K562 (cell line): ENCODE data around the gene SLCO3A1. TPM values are rescaled to one million over a fixed set of nuclear protein-coding genes. Genes with fewer than 3 reads are reported as not detected.

Experiments used
- ATAC-seq: fragments of 200-7000 bp; cut with Tn5 transposase; 3 replicates; pipeline ENCODE4 v1.9.1; 2020; ENCODE audit warnings: moderate library complexity
- BruUV-seq: library from RNA; stranded (reverse); fragments of 400-500 nt; replicated peaks from 2 replicates; lab custom pipeline; 2021; lab: Mats Ljungman, UMichigan
- CTCF ChIA-PET: fragments of 300-600 bp; formaldehyde crosslinking; extraction: SDS; loops from one replicate; lab custom pipeline; 2021; ENCODE audit warnings: low intra/inter-chr PET ratio; lab: Yijun Ruan, JAX
- POLR2A ChIA-PET: fragments of 300-600, 350-650 bp; sonication (Branson Sonifier 250); formaldehyde crosslinking; extraction: SDS; loops from one replicate; lab custom pipeline; 2021; ENCODE audit warnings: antibody characterized with exemption, inconsistent platforms; lab: Yijun Ruan, JAX
- DNase-seq, 4 experiments: peaks; one replicate each; pipeline versions ENCODE4 v3.0.0 to v3.0.0-alpha.2; 2011 to 2018; ENCODE audit warnings: low spot score in 3 of 4, mixed read lengths in 3 of 4; ENCODE audit errors: extremely low read depth in 1 of 4
- FAIRE-seq: peaks from 2 replicates; lab custom pipeline; 2011; peaks lifted over from hg19 to GRCh38; lab: Jason Lieb, UNC
- H2AFZ ChIP-seq: 2 replicates; pipeline ENCODE4 v1.6.0; 2011; ENCODE audit warnings: low read depth, low read length, control low read depth, inconsistent platforms
- H3K27ac ChIP-seq: fragments of 200-600 bp; 3 replicates; pipeline ENCODE4 v1.8.0; 2011; ENCODE audit warnings: low read depth, mild to moderate bottlenecking, control low read depth, inconsistent platforms, low read length, moderate library complexity, mixed read lengths; ENCODE audit errors: extremely low read depth
- H3K27me3 ChIP-seq, 2 experiments: fragments of 300-600 bp in 1 of 2; 2 replicates in 1 of 2; 3 replicates in 1 of 2; pipeline versions ENCODE4 v1.6.0 to v1.8.0; 2011; ENCODE audit warnings: inconsistent platforms in 2 of 2, low read length in 2 of 2, mild to moderate bottlenecking in 1 of 2, mixed read lengths in 1 of 2, moderate library complexity in 1 of 2; ENCODE audit not compliant: control insufficient read depth in 2 of 2, insufficient read depth in 2 of 2
- H3K36me3 ChIP-seq: fragments of 300-600 bp; 3 replicates; pipeline ENCODE4 v1.8.0; 2011; ENCODE audit warnings: mild to moderate bottlenecking, low read length, inconsistent platforms; ENCODE audit not compliant: control insufficient read depth, insufficient read depth
- H3K4me1 ChIP-seq, 2 experiments: fragments of 200-600 bp in 1 of 2; replicated peaks in 1 of 2; 2 replicates in 1 of 2; 3 replicates in 1 of 2; pipeline versions ENCODE4 v1.5.1 to v1.8.0; 2011; ENCODE audit warnings: inconsistent platforms in 2 of 2, low read length in 2 of 2, mild to moderate bottlenecking in 1 of 2, mixed read lengths in 1 of 2, moderate library complexity in 1 of 2; ENCODE audit not compliant: control insufficient read depth in 2 of 2, insufficient read depth in 2 of 2
- H3K4me2 ChIP-seq: 2 replicates; pipeline ENCODE4 v1.6.1; 2011; ENCODE audit warnings: low read length, control low read depth, inconsistent platforms, mixed read lengths; ENCODE audit not compliant: insufficient read depth
- H3K4me3 ChIP-seq: fragments of 200-600 bp; sonication (generic), shearing (Covaris generic); 2 replicates; pipeline ENCODE4 v1.5.1; 2016; ENCODE audit warnings: control low read depth, inconsistent platforms
- H3K79me2 ChIP-seq: fragments of 200-600 bp; 3 replicates; pipeline ENCODE4 v1.8.0; 2011; ENCODE audit warnings: low read length, inconsistent platforms; ENCODE audit not compliant: control insufficient read depth, insufficient read depth
- H3K9ac ChIP-seq, 2 experiments: 2 replicates each; pipeline versions ENCODE4 v1.6.0 to v1.6.1; 2011; ENCODE audit warnings: low read depth in 2 of 2, low read length in 2 of 2, control low read depth in 1 of 2, inconsistent platforms in 1 of 2, mild to moderate bottlenecking in 1 of 2, mixed read lengths in 1 of 2; ENCODE audit not compliant: insufficient read depth in 1 of 2
- H3K9me1 ChIP-seq: one replicate; pipeline ENCODE4 v1.6.0; 2011; ENCODE audit warnings: inconsistent platforms, mild to moderate bottlenecking, low read length, moderate library complexity; ENCODE audit not compliant: control insufficient read depth, insufficient read depth
- H3K9me3 ChIP-seq: replicated peaks from 2 replicates; pipeline ENCODE4 v1.5.1; 2011; ENCODE audit warnings: low read depth, low read length, inconsistent platforms; ENCODE audit not compliant: control insufficient read depth, insufficient read depth
- H4K20me1 ChIP-seq: replicated peaks from 2 replicates; pipeline ENCODE4 v1.6.1; 2011; ENCODE audit warnings: low read length, inconsistent platforms, mixed read lengths; ENCODE audit not compliant: control insufficient read depth, insufficient read depth
- C11orf30 ChIP-seq: fragments of 450-650 bp; IDR thresholded peaks from 2 replicates; pipeline ENCODE4 v1.6.1; 2016; ENCODE audit warnings: low read depth, mild to moderate bottlenecking
- MAFG ChIP-seq: fragments of 450-650 bp; conservative IDR thresholded peaks from 2 replicates; pipeline ENCODE4 v1.6.1; 2016; ENCODE audit warnings: missing genetic modification characterization, missing compliant biosample characterization
- MYBL2 ChIP-seq, 2 experiments: fragments of 450-650 bp in 1 of 2; sonication (generic) in 1 of 2; formaldehyde crosslinking in 1 of 2; IDR thresholded peaks; 2 replicates each; pipeline versions ENCODE4 v1.6.1 to v1.8.1; 2017 to 2022; ENCODE audit warnings: borderline replicate concordance in 1 of 2, inconsistent platforms in 1 of 2, low read depth in 1 of 2, mild to moderate bottlenecking in 1 of 2, missing genetic modification reagents in 1 of 2, moderate library complexity in 1 of 2
- NFATC3 ChIP-seq: fragments of 450-650 bp; IDR thresholded peaks from 2 replicates; pipeline ENCODE4 v1.6.1; 2017; ENCODE audit warnings: mild to moderate bottlenecking
- PTTG1 ChIP-seq: fragments of 450-650 bp; IDR thresholded peaks from 2 replicates; pipeline ENCODE4 v1.6.1; 2016; ENCODE audit warnings: low read depth, mild to moderate bottlenecking, missing genetic modification characterization, missing compliant biosample characterization
- RAD21 ChIP-seq, 2 experiments: fragments of 250-450 bp in 1 of 2; fragments of 450-650 bp in 1 of 2; sonication (Bioruptor Pico) in 1 of 2; formaldehyde crosslinking in 1 of 2; IDR thresholded peaks in 1 of 2; conservative IDR thresholded peaks in 1 of 2; 2 replicates each; pipeline versions ENCODE4 v1.4.0 to v1.8.0; 2020 to 2022; ENCODE audit warnings: mild to moderate bottlenecking in 2 of 2, moderate library complexity in 1 of 2
- SIRT6 ChIP-seq: IDR thresholded peaks from one replicate; pipeline ENCODE4 v1.6.1; 2012; ENCODE audit warnings: low read depth, mild to moderate bottlenecking, control low read depth, inconsistent platforms, low read length, moderate library complexity
- SMARCA4 ChIP-seq: fragments of 450-650 bp; IDR thresholded peaks from 2 replicates; pipeline ENCODE4 v1.6.1; 2016
- XRCC5 ChIP-seq: fragments of 200-400 bp; formaldehyde crosslinking; IDR thresholded peaks from 2 replicates; pipeline ENCODE4 v1.6.1; 2017; ENCODE audit warnings: low read depth, mild to moderate bottlenecking, low read length
- ZC3H4 ChIP-seq: sonication (generic); formaldehyde crosslinking; IDR thresholded peaks from 2 replicates; pipeline ENCODE4 v1.9.0; 2021; ENCODE audit warnings: missing genetic modification reagents, borderline replicate concordance
- ZNF561 ChIP-seq: fragments of 450-650 bp; formaldehyde crosslinking; conservative IDR thresholded peaks from 2 replicates; pipeline ENCODE4 v1.4.0; 2020; ENCODE audit warnings: mild to moderate bottlenecking, moderate library complexity
- WGBS: fragments of 100-300 bp; shearing (Covaris generic); methylation state at CpG from one replicate; pipeline ENCODE4 v1.1.6; 2016; ENCODE audit warnings: low coverage, mixed read lengths; ENCODE audit not compliant: insufficient coverage; ENCODE audit errors: missing lambda C conversion rate; 5-methylcytosine and 5-hydroxymethylcytosine counted together
- in situ Hi-C: fragments of 300-500 bp; cut with MboI; formaldehyde crosslinking; loops from 4 replicates; pipeline ENCODE4 v1.15.0; 2018; ENCODE audit warnings: inconsistent platforms, mixed read lengths
- intact Hi-C: fragments of 100-400 bp; cut with micrococcal nuclease; formaldehyde crosslinking; loops from 2 replicates; pipeline ENCODE4 v1.14.2; 2022
- polyA plus RNA-seq, 8 experiments: library from polyadenylated mRNA; depleted of rRNA in 4 of 8; stranded (reverse) in 5 of 8; unstranded in 3 of 8; fragments of >200 nt; fragmentation: Nextera tagmentation in 2 of 8; fragmentation: Illumina TruSeq in 1 of 8; extraction: Ambion mirVana in 2 of 8; extraction: Trizol in 1 of 8; gene quantifications; 2 replicates each; pipeline versions ENCODE4 v1.2.1 to v1.2.3, GENCODE V29; 2011 to 2014; ENCODE audit warnings: inconsistent platforms in 1 of 8, missing spikeins in 1 of 8
- total RNA-seq, 7 experiments: library from RNA; depleted of rRNA in 6 of 7; stranded (reverse); fragments of >200 nt in 6 of 7; fragmentation: Illumina TruSeq in 2 of 7; extraction: Trizol in 2 of 7; gene quantifications; 2 replicates each; pipeline versions ENCODE4 v1.2.1 to v1.2.3, GENCODE V29; 2011 to 2021; ENCODE audit warnings: low replicate concordance in 1 of 7

The SLCO3A1 gene
- total and polyA plus RNA-seq, 9 of the 15 experiments (the other 6 are each of a cell fraction or from before 2014, with no cell fraction given): 0.01 to 0.84 (median 0.06) TPM; not detected in 3

GRCh38 chr15:91854639-91854990, 1.1 kb downstream of the SLCO3A1 start:
- intact Hi-C loops (loop anchor here (5.0 kb wide), 1 partner anchor 223 kb away; no protein-coding TSS in a partner anchor), in situ Hi-C loops (no loop called here)
- no peaks in the 10 kb centered on the region for H3K9me3 ChIP-seq
- WGBS: 14% methylated on average over 12 of the region's 12 CpGs
- no peaks in the 10 kb centered on the region for H3K36me3 ChIP-seq
- H2AFZ ChIP-seq: no peak overlapping the region
- peaks cover 0 to 17% of the 10 kb centered on the region in 2 experiments; a peak in 2 of 5 replicates for H3K4me1 ChIP-seq
- no TSS peak for BruUV-seq
- ChIA-PET POLR2A (no interaction called here), CTCF (no interaction called here)
- no peaks in the 10 kb centered on the region for H3K9me1 ChIP-seq
- ATAC-seq: no peak
- no peak overlapping the region for H3K27ac ChIP-seq
- peaks cover 0 to 5% of the 10 kb centered on the region in 2 experiments; a peak in 3 of 5 replicates for H3K27me3 ChIP-seq
- no peak overlapping the region for H3K9ac ChIP-seq
- DNase-seq: no peak
- TF ChIP-seq MAFG (tag) (0 out of 2 replicates have a peak, but pooled peaks have one; percentile 4), ZC3H4 (CRISPR knock-in tag) (no peak)
- no peaks in the 10 kb centered on the region for H3K79me2 ChIP-seq
- no peaks in the 10 kb centered on the region for H4K20me1 ChIP-seq
- H3K4me2 ChIP-seq: no peak overlapping the region
- no peak overlapping the region for H3K4me3 ChIP-seq
- FAIRE-seq: no peak

GRCh38 chr15:91855241-91855640, 1.7 kb downstream of the SLCO3A1 start:
- 7% methylated on average over 6 of the region's 6 CpGs for WGBS
- ChIA-PET POLR2A (interaction anchor here (0.6 kb wide), 1 partner anchor 910 kb away, joined by 3 read pairs; no protein-coding TSS in a partner anchor), CTCF (no interaction called here)
- no peak overlapping the region for H3K4me2 ChIP-seq
- intact Hi-C loops: no loop called here
- in situ Hi-C loops: no loop called here
- no peak overlapping the region for H3K9ac ChIP-seq
- DNase-seq (no peak), FAIRE-seq (no peak), ATAC-seq (no peak)
- no peak overlapping the region for H2AFZ ChIP-seq
- H3K9me1 ChIP-seq: no peaks in the 10 kb centered on the region
- no peak overlapping the region for H3K27ac ChIP-seq
- no peaks in the 10 kb centered on the region for H3K36me3 ChIP-seq
- H3K4me3 ChIP-seq: no peak overlapping the region
- H3K27me3 ChIP-seq: peaks cover 0 to 9% of the 10 kb centered on the region in 2 experiments; a peak in 3 of 5 replicates
- no peaks in the 10 kb centered on the region for H4K20me1 ChIP-seq
- BruUV-seq: no TSS peak
- no peaks in the 10 kb centered on the region for H3K79me2 ChIP-seq
- no peaks in the 10 kb centered on the region for H3K9me3 ChIP-seq
- H3K4me1 ChIP-seq: peaks cover 0 to 17% of the 10 kb centered on the region in 2 experiments; a peak in 2 of 5 replicates
- TF ChIP-seq NFATC3 (no peak), SMARCA4 (no peak), RAD21 (CRISPR knock-in tag; conservative IDR thresholded peaks at IDR 0.05 in 1 of 2, IDR thresholded peaks at IDR 0.05 in 1 of 2) (no peak), XRCC5 (no peak), SIRT6 (no peak), C11orf30 (no peak), PTTG1 (tag) (no peak), ZNF561 (CRISPR knock-in tag) (no peak), MYBL2 (IDR thresholded peaks at IDR 0.05; ENCODE audit: low read depth) (no peak), MYBL2 (CRISPR knock-in tag; IDR thresholded peaks at IDR 0.05; ENCODE audit: borderline replicate concordance) (no peak)
